Stomach (tissue), 9 donors: ENCODE data around the gene DLG2. TPM values are rescaled to one million over a fixed set of nuclear protein-coding genes. Genes with fewer than 3 reads are reported as not detected.

ENCODE experiments used
- DNase-seq, 2 donors: peaks; one replicate each; pipeline versions ENCODE4 v3.0.0 to v3.0.0-alpha.2; 2013 to 2019
- H3K27ac ChIP-seq, 5 donors: fragments of 200-600 bp in 4 of 5; sonication (generic) in 4 of 5; one replicate each; pipeline ENCODE4 v1.5.1; 2013 to 2019; ENCODE audit warnings: mild to moderate bottlenecking in 1 of 5, moderate library complexity in 1 of 5
- H3K27me3 ChIP-seq, 3 donors: fragments of 200-600 bp; sonication (generic); one replicate each; pipeline ENCODE4 v1.5.1; 2017 to 2019; ENCODE audit warnings: mixed run types in 1 of 3
- H3K36me3 ChIP-seq, 4 donors: fragments of 200-600 bp; sonication (generic); 1 replicate in 3 of 4; 2 replicates in 1 of 4; pipeline ENCODE4 v1.5.1; 2016 to 2019
- H3K4me1 ChIP-seq, 4 donors: fragments of 200-600 bp; sonication (generic); one replicate each; pipeline ENCODE4 v1.5.1; 2016 to 2019
- H3K4me3 ChIP-seq, 4 donors: fragments of 200-600 bp; sonication (generic) in 3 of 4; one replicate each; pipeline ENCODE4 v1.5.1; 2016 to 2019; ENCODE audit warnings: mild to moderate bottlenecking in 1 of 4
- H3K9me3 ChIP-seq, 4 donors: fragments of 200-600 bp; sonication (generic); one replicate each; pipeline ENCODE4 v1.5.1; 2016 to 2019
- EP300 ChIP-seq: sonication (generic); formaldehyde crosslinking; IDR thresholded peaks from one replicate; pipeline ENCODE4 v1.6.1; 2017; ENCODE audit warnings: antibody characterized with exemption
- POLR2A ChIP-seq, 4 donors: fragments of 450-650 bp; IDR thresholded peaks; one replicate each; pipeline ENCODE4 v1.6.1; 2016; ENCODE audit warnings: antibody characterized with exemption in 4 of 4, control low read depth in 2 of 4, mild to moderate bottlenecking in 1 of 4, moderate library complexity in 1 of 4
- POLR2AphosphoS5 ChIP-seq, 3 donors: sonication (generic); formaldehyde crosslinking; IDR thresholded peaks; one replicate each; pipeline ENCODE4 v1.6.1; 2016; ENCODE audit warnings: antibody characterized with exemption in 3 of 3
- WGBS, 5 donors: extraction: QIAGEN DNeasy Blood & Tissue Kit in 3 of 5; methylation state at CpG; one replicate each; pipeline versions ENCODE4 v1.1.5 to v1.1.7; 2013 to 2018; 5-methylcytosine and 5-hydroxymethylcytosine counted together
- intact Hi-C: fragments of 100-400 bp; cut with DNase I; formaldehyde crosslinking; loops from one replicate; pipeline ENCODE4 v1.15.1; 2023; ENCODE audit warnings: low total_unique reads
- polyA plus RNA-seq, 3 donors: library from polyadenylated mRNA; stranded (reverse); fragments of 200-250 nt; gene quantifications; one replicate each; pipeline ENCODE4 v1.2.3, GENCODE V29; 2013
- total RNA-seq, 5 donors: library from RNA; depleted of rRNA; stranded (reverse); fragments of >200 nt; gene quantifications; one replicate each; pipeline versions ENCODE4 v1.1.0 to v1.2.3, GENCODE V29; 2014 to 2016
- TF ChIP-seq, protein P1 (sequence below), 7 experiments: fragments of 450-650 bp in 4 of 7; fragments of 200-600 bp in 3 of 7; sonication (generic) in 3 of 7; IDR thresholded peaks; one replicate each; pipeline ENCODE4 v1.5.1; 2016 to 2019; ENCODE audit warnings: antibody characterized with exemption in 7 of 7, control low read depth in 2 of 7, mild to moderate bottlenecking in 1 of 7
- donor health status: healthy with polysubstance abuse.
- donor health status: Bipolar disorder and iron deficiency.
- donor health status: healthy.

The DLG2 gene
- total and polyA plus RNA-seq, 8 donors: 1.3 to 19.1 (median 3.5) TPM

DNA sequence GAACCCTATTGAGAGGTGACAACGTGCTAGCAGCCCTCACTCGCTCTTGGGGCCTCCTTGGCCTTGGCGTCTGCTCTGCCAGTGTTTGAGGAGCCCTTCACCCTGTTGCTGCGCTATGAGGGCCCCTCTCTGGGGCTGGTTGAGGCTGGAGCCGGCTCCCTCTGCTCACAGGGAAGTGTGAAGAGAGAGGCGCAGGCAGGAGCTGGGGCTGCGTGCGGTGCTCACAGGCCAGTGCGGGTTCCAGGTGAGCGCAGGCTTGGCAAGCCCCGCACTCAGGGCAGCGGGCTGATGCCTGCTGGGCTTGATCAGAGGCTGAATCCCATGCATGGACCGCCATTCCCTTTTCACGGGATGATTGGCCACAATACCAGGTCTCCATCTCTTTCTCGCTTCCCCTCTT lies 90.7 kb downstream of the DLG2 start:
- no peak for TF ChIP-seq POLR2A (IDR thresholded peaks at IDR 0.05)
- TF ChIP-seq POLR2AphosphoS5 (IDR thresholded peaks at IDR 0.05): no peak
- TF ChIP-seq, protein P1, sequence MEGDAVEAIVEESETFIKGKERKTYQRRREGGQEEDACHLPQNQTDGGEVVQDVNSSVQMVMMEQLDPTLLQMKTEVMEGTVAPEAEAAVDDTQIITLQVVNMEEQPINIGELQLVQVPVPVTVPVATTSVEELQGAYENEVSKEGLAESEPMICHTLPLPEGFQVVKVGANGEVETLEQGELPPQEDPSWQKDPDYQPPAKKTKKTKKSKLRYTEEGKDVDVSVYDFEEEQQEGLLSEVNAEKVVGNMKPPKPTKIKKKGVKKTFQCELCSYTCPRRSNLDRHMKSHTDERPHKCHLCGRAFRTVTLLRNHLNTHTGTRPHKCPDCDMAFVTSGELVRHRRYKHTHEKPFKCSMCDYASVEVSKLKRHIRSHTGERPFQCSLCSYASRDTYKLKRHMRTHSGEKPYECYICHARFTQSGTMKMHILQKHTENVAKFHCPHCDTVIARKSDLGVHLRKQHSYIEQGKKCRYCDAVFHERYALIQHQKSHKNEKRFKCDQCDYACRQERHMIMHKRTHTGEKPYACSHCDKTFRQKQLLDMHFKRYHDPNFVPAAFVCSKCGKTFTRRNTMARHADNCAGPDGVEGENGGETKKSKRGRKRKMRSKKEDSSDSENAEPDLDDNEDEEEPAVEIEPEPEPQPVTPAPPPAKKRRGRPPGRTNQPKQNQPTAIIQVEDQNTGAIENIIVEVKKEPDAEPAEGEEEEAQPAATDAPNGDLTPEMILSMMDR (IDR thresholded peaks at IDR 0.05): no peak
- TF ChIP-seq EP300: no peak
- H3K27ac ChIP-seq: no peak overlapping the region
- H3K9me3 ChIP-seq: peaks cover 0 to 35% (median 17%) of the 10 kb centered on the region in 4 donors
- WGBS, 5 donors: 87 to 95% (median 94%) methylated on average over 15 of the region's 15 CpGs
- H3K36me3 ChIP-seq: peaks cover 0 to 32% (median 2%) of the 10 kb centered on the region in 4 donors
- H3K27me3 ChIP-seq: no peaks in the 10 kb centered on the region
- H3K4me3 ChIP-seq: no peak overlapping the region
- H3K4me1 ChIP-seq: no peaks in the 10 kb centered on the region
- DNase-seq: no peak
- intact Hi-C loops: no loop called here

DNA sequence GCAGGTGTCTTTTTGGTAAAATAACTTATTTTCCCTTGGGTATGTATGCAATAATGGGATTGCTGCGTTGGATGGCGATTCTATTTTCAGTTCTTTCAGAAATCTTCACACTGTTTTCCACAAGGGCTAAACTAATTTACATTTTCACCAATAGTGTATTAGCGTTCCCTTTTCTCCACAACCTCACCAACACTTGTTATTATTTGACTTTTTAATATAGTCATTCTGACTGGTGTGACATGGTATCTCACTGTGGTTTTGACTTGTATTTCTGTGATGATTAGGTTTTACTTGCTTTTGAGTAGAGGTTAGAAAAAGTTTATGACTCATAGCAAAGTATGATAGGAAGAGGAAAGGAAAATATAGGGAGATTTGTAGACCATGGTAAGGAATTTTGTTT lies 92.3 kb downstream of the DLG2 start:
- H3K4me1 ChIP-seq: no peaks in the 10 kb centered on the region
- H3K9me3 ChIP-seq: peaks cover 0 to 35% (median 17%) of the 10 kb centered on the region in 4 donors
- H3K36me3 ChIP-seq: peaks cover 0 to 32% (median 2%) of the 10 kb centered on the region in 4 donors
- no peak overlapping the region for H3K27ac ChIP-seq
- no peaks in the 10 kb centered on the region for H3K27me3 ChIP-seq
- intact Hi-C loops: no loop called here
- WGBS, 5 donors: 91 to 96% (median 95%) methylated on average over 3 of the region's 3 CpGs
- DNase-seq: no peak
- TF ChIP-seq, protein P1 (IDR thresholded peaks at IDR 0.05): no peak
- TF ChIP-seq EP300 (no peak), POLR2A (IDR thresholded peaks at IDR 0.05) (no peak), POLR2AphosphoS5 (IDR thresholded peaks at IDR 0.05) (no peak)
- no peak overlapping the region for H3K4me3 ChIP-seq

DNA sequence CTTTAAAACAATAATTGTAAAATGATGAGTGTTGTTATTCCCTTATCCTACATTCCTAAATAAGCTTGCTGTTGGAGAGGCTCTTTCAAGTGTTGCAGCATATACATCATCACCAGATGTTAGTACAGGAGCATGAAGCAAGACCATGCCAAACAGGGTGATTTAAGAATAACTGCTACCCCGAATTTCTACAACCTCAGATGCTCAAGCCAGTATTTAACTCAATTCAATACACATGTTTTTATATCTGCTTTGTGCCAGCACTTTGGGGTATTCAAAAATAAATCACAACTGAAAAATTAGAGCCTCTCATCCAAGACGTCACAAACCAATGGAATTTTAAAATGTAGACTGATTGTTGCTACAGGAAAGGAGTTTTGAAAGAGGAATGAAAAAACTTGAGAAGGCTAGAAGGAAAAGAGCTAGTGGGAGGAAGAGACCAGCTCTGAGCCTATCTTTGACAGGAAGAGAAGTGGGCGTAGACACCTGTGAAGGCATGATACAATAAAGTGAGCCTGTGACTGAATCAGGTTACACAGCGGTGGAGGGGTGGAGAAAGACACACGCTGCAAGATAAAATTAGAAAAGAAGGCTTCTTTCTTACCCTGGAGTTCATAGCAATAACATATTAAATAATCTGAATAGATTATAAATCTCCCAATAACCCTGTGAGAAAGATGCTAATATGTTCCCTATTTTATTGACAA lies 95.8 kb downstream of the DLG2 start:
- no peak for TF ChIP-seq POLR2A (IDR thresholded peaks at IDR 0.05)
- TF ChIP-seq, protein P1 (IDR thresholded peaks at IDR 0.05): no peak
- no peak for TF ChIP-seq POLR2AphosphoS5 (IDR thresholded peaks at IDR 0.05)
- no peak for TF ChIP-seq EP300
- Histone ChIP-seq H3K4me1 (no peaks in the 10 kb centered on the region), H3K36me3 (peaks cover 0 to 18% (median under 1%) of the 10 kb centered on the region in 4 donors), H3K9me3 (peaks cover 0 to 23% (median 9%) of the 10 kb centered on the region in 4 donors), H3K4me3 (no peak overlapping the region), H3K27me3 (no peaks in the 10 kb centered on the region), H3K27ac (no peak overlapping the region)
- intact Hi-C loops: no loop called here
- no peak for DNase-seq
- WGBS, 5 donors: 43 to 51% (median 48%) methylated on average over 5 of the region's 5 CpGs

DNA sequence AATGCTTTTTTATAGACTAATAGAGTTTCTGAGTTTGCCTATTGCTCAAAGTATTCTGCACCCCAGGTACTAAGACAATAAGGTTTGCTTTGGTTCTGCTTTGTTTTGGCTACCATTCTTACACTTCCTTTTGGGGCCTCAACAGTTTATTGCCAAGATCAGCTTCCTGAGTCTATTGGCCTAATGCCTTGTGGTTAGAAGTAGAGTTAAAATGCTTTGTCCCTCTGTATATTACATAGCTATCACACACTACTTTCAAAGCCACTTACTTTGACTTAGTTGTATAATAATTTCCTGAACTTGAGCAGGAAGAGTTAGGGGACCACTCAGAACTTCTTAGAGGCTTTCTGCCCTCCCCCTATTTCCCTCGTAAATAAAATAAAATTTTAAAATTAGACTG lies 96.5 kb downstream of the DLG2 start:
- Histone ChIP-seq H3K36me3 (peaks cover 0 to 11% (median 0%) of the 10 kb centered on the region in 4 donors), H3K27me3 (no peaks in the 10 kb centered on the region), H3K4me3 (no peak overlapping the region), H3K4me1 (no peaks in the 10 kb centered on the region), H3K9me3 (peaks cover 0 to 19% (median 6%) of the 10 kb centered on the region in 4 donors), H3K27ac (no peak overlapping the region)
- DNase-seq: no peak
- intact Hi-C loops: no loop called here
- 65 to 82% (median 74%) methylated on average over 1 of the region's 1 CpG for WGBS, 5 donors
- no peak for TF ChIP-seq POLR2A (IDR thresholded peaks at IDR 0.05)

DNA sequence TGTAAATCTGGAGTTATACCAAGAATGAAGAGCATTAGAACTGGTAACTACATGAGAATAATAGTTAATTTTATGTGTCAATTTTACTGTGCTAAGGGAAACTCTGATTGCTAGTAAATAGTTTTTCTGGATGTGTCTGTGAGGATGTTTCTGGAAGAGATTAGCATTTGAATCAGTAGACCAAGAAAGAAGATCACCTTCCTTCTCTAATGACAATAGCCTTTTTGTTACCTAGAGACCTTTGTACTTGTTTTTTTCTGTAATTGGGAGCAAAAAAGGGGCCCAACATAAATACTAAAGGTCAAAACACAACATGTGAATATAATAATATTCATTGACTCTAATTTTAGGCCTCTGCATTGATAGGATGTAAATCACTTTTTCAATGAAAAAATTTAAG lies 100.6 kb downstream of the DLG2 start:
- Histone ChIP-seq H3K27me3 (no peaks in the 10 kb centered on the region), H3K36me3 (no peaks in the 10 kb centered on the region), H3K4me1 (no peaks in the 10 kb centered on the region), H3K4me3 (no peak overlapping the region), H3K27ac (no peak overlapping the region), H3K9me3 (peaks cover 8 to 23% (median 16%) of the 10 kb centered on the region in 4 donors)
- intact Hi-C loops: no loop called here
- TF ChIP-seq, protein P1 (IDR thresholded peaks at IDR 0.05): no peak
- TF ChIP-seq POLR2AphosphoS5 (IDR thresholded peaks at IDR 0.05) (no peak), EP300 (no peak), POLR2A (IDR thresholded peaks at IDR 0.05) (no peak)
- DNase-seq: no peak
